Activated T-helper 1 cell treated with anti-CD3 and anti-CD28 coated beads, Interleukin-12 subunit alpha, Interleukin-12 subunit beta, Interleukin-2, Interleukin-4 antibody, amounts not matched to agents 30 ng/mL and 10 ng/mL and 1 ng/mL, durations not matched to agents 14 hours and 24 hours and 36 hours (primary cell): ENCODE results near the gene MED25. TPM values are rescaled to one million over a fixed set of nuclear protein-coding genes. Genes with fewer than 3 reads are reported as not detected.

Experiments
- DNase-seq: peaks from one replicate; pipeline ENCODE4 v3.0.0; 2021; ENCODE audit warnings: low spot score
- H3K27ac Mint-ChIP-seq: one replicate; pipeline ENCODE4 v1.8.0; 2021; ENCODE audit warnings: mild to moderate bottlenecking, mixed read lengths
- H3K27me3 Mint-ChIP-seq: one replicate; pipeline ENCODE4 v1.8.0; 2022; ENCODE audit warnings: mild to moderate bottlenecking, moderate library complexity, mixed read lengths; ENCODE audit not compliant: insufficient read depth
- H3K36me3 Mint-ChIP-seq: one replicate; pipeline ENCODE4 v1.8.0; 2021; ENCODE audit warnings: low read depth, mixed read lengths
- H3K4me1 Mint-ChIP-seq: one replicate; pipeline ENCODE4 v1.8.0; 2021; ENCODE audit warnings: low read depth, mixed read lengths
- H3K4me3 Mint-ChIP-seq: one replicate; pipeline ENCODE4 v1.8.0; 2021; ENCODE audit warnings: mild to moderate bottlenecking, moderate library complexity, mixed read lengths
- H3K9me3 Mint-ChIP-seq: one replicate; pipeline ENCODE4 v1.8.0; 2021; ENCODE audit warnings: mixed read lengths
- intact Hi-C: fragments of 100-400 bp; cut with micrococcal nuclease; formaldehyde crosslinking; loops from one replicate; pipeline ENCODE4 v1.15.1; 2024
- total RNA-seq: library from RNA; stranded (reverse); gene quantifications from 2 replicates; pipeline ENCODE4 v1.2.3, GENCODE V29; 2022

MED25 gene
- total RNA-seq, 1 donor from 2014 or later: 54.2 TPM

- intact Hi-C loops: loop anchor here (1.0 kb wide), 1 partner anchor 36 kb away; no protein-coding TSS in a partner anchor
- DNase-seq: no peak
- Mint-ChIP-seq H3K4me3 (peak overlapping the region; percentile 60), H3K9me3 (peaks cover 4% of the 10 kb centered on the region), H3K36me3 (peaks cover 7% of the 10 kb centered on the region), H3K27me3 (peaks cover 5% of the 10 kb centered on the region), H3K27ac (peak overlapping the region; percentile 40), H3K4me1 (peaks cover 28% of the 10 kb centered on the region)
These were observed 35.8 kb downstream of the MED25 start for GRCh38 chr19:49853852-49854377.

- Mint-ChIP-seq H3K27ac (no peak overlapping the region), H3K36me3 (peaks cover 6% of the 10 kb centered on the region), H3K4me1 (peaks cover 23% of the 10 kb centered on the region), H3K9me3 (no peaks in the 10 kb centered on the region), H3K4me3 (no peak overlapping the region), H3K27me3 (peaks cover 5% of the 10 kb centered on the region)
- DNase-seq: no peak
- intact Hi-C loops: no loop called here
These were observed 36.5 kb downstream of the MED25 start for GRCh38 chr19:49854378-49855263.

GRCh38 chr19:49855277-49855675, 37.2 kb downstream of the MED25 start:
- H3K36me3 Mint-ChIP-seq: peaks cover 5% of the 10 kb centered on the region
- H3K4me1 Mint-ChIP-seq: peaks cover 16% of the 10 kb centered on the region
- DNase-seq: no peak
- peaks cover 5% of the 10 kb centered on the region for H3K27me3 Mint-ChIP-seq
- intact Hi-C loops: no loop called here
- no peak overlapping the region for H3K27ac Mint-ChIP-seq
- no peak overlapping the region for H3K4me3 Mint-ChIP-seq
- no peaks in the 10 kb centered on the region for H3K9me3 Mint-ChIP-seq

GRCh38 chr19:49855676-49856573, 37.8 kb downstream of the MED25 start:
- H3K36me3 Mint-ChIP-seq: peaks cover 9% of the 10 kb centered on the region
- H3K4me3 Mint-ChIP-seq: no peak overlapping the region
- H3K4me1 Mint-ChIP-seq: peaks cover 15% of the 10 kb centered on the region
- H3K27ac Mint-ChIP-seq: no peak overlapping the region
- no peaks in the 10 kb centered on the region for H3K9me3 Mint-ChIP-seq
- H3K27me3 Mint-ChIP-seq: peaks cover 5% of the 10 kb centered on the region
- DNase-seq: no peak
- intact Hi-C loops: no loop called here

- H3K4me1 Mint-ChIP-seq: peaks cover 15% of the 10 kb centered on the region
- no peak for DNase-seq
- peaks cover 5% of the 10 kb centered on the region for H3K27me3 Mint-ChIP-seq
- no peaks in the 10 kb centered on the region for H3K9me3 Mint-ChIP-seq
- H3K36me3 Mint-ChIP-seq: peaks cover 12% of the 10 kb centered on the region
- H3K27ac Mint-ChIP-seq: no peak overlapping the region
- no peak overlapping the region for H3K4me3 Mint-ChIP-seq
- intact Hi-C loops: no loop called here
These were observed 38.5 kb downstream of the MED25 start for GRCh38 chr19:49856574-49857021.

GRCh38 chr19:49857061-49857837, 39.2 kb downstream of the MED25 start:
- Mint-ChIP-seq H3K9me3 (no peaks in the 10 kb centered on the region), H3K27ac (no peak overlapping the region), H3K4me1 (peaks cover 12% of the 10 kb centered on the region), H3K27me3 (peaks cover 5% of the 10 kb centered on the region), H3K4me3 (no peak overlapping the region), H3K36me3 (peaks cover 12% of the 10 kb centered on the region)
- intact Hi-C loops: no loop called here
- DNase-seq: no peak

GRCh38 chr19:49857838-49858087, 39.7 kb downstream of the MED25 start:
- no peak for DNase-seq
- H3K4me3 Mint-ChIP-seq: no peak overlapping the region
- H3K4me1 Mint-ChIP-seq: peaks cover 7% of the 10 kb centered on the region
- peaks cover under 1% of the 10 kb centered on the region for H3K27me3 Mint-ChIP-seq
- H3K27ac Mint-ChIP-seq: no peak overlapping the region
- intact Hi-C loops: no loop called here
- peaks cover 12% of the 10 kb centered on the region for H3K36me3 Mint-ChIP-seq
- H3K9me3 Mint-ChIP-seq: no peaks in the 10 kb centered on the region

GRCh38 chr19:49858088-49858985, 40.2 kb downstream of the MED25 start:
- no peak overlapping the region for H3K4me3 Mint-ChIP-seq
- H3K36me3 Mint-ChIP-seq: peaks cover 15% of the 10 kb centered on the region
- no peaks in the 10 kb centered on the region for H3K9me3 Mint-ChIP-seq
- DNase-seq: no peak
- no peaks in the 10 kb centered on the region for H3K27me3 Mint-ChIP-seq
- no peak overlapping the region for H3K27ac Mint-ChIP-seq
- intact Hi-C loops: no loop called here
- peaks cover 4% of the 10 kb centered on the region for H3K4me1 Mint-ChIP-seq

- no peaks in the 10 kb centered on the region for H3K9me3 Mint-ChIP-seq
- DNase-seq: no peak
- no peak overlapping the region for H3K27ac Mint-ChIP-seq
- H3K36me3 Mint-ChIP-seq: peaks cover 22% of the 10 kb centered on the region
- intact Hi-C loops: no loop called here
- H3K4me1 Mint-ChIP-seq: no peaks in the 10 kb centered on the region
- no peak overlapping the region for H3K4me3 Mint-ChIP-seq
- H3K27me3 Mint-ChIP-seq: no peaks in the 10 kb centered on the region
These were observed 41.7 kb downstream of the MED25 start for GRCh38 chr19:49859682-49860335.

- intact Hi-C loops: no loop called here
- peaks cover 5% of the 10 kb centered on the region for H3K4me1 Mint-ChIP-seq
- H3K36me3 Mint-ChIP-seq: peaks cover 27% of the 10 kb centered on the region
- no peak for DNase-seq
- no peaks in the 10 kb centered on the region for H3K9me3 Mint-ChIP-seq
- no peak overlapping the region for H3K4me3 Mint-ChIP-seq
- no peaks in the 10 kb centered on the region for H3K27me3 Mint-ChIP-seq
- H3K27ac Mint-ChIP-seq: no peak overlapping the region
These were observed 42.4 kb downstream of the MED25 start for GRCh38 chr19:49860336-49861102.

GRCh38 chr19:49861107-49861506, 43.0 kb downstream of the MED25 start:
- Mint-ChIP-seq H3K4me3 (no peak overlapping the region), H3K36me3 (peaks cover 29% of the 10 kb centered on the region)

More at GRCh38 chr19:49861107-49861506, 43.0 kb downstream of the MED25 start:
- Mint-ChIP-seq H3K4me1 (peaks cover 11% of the 10 kb centered on the region), H3K27me3 (no peaks in the 10 kb centered on the region), H3K27ac (no peak overlapping the region), H3K9me3 (no peaks in the 10 kb centered on the region)
- no peak for DNase-seq
- intact Hi-C loops: no loop called here
